Activated T-helper 17 cell treated with anti-CD3 and anti-CD28 coated beads, Interleukin-2, amount 50 U/mL, for 72 hours (primary cell): ENCODE data around the gene CTSA. TPM values are rescaled to one million over a fixed set of nuclear protein-coding genes. Genes with fewer than 3 reads are reported as not detected.
"Not testable (repeated sequence)": the region's sequence is repeated elsewhere in the genome, so short reads cannot be mapped to it uniquely, and the experiment has no call there.

Experiments used
- ATAC-seq: fragments of 150-1000 bp; cut with Tn5 transposase; replicated peaks from 2 replicates; pipeline ENCODE4 v1.10.0; 2021; ENCODE audit warnings: mild to moderate bottlenecking, moderate library complexity
- H3K27ac Mint-ChIP-seq: one replicate; pipeline ENCODE4 v1.8.0; 2022; ENCODE audit warnings: mixed read lengths
- H3K27me3 Mint-ChIP-seq: one replicate; pipeline ENCODE4 v1.8.0; 2022; ENCODE audit warnings: mixed read lengths
- H3K36me3 Mint-ChIP-seq: one replicate; pipeline ENCODE4 v1.8.0; 2022; ENCODE audit warnings: low read depth, mild to moderate bottlenecking, mixed read lengths
- H3K4me1 Mint-ChIP-seq: one replicate; pipeline ENCODE4 v1.8.0; 2022; ENCODE audit warnings: mixed read lengths
- H3K4me3 Mint-ChIP-seq: one replicate; pipeline ENCODE4 v1.8.0; 2022; ENCODE audit warnings: mild to moderate bottlenecking, mixed read lengths
- H3K9me3 Mint-ChIP-seq: one replicate; pipeline ENCODE4 v1.8.0; 2022; ENCODE audit warnings: mixed read lengths
- total RNA-seq, 2 donors: library from RNA; stranded (reverse); gene quantifications; one replicate each; pipeline ENCODE4 v1.2.3, GENCODE V29; 2022

Gene CTSA
- total RNA-seq, 2 donors from 2014 or later: 117 to 152 TPM

DNA sequence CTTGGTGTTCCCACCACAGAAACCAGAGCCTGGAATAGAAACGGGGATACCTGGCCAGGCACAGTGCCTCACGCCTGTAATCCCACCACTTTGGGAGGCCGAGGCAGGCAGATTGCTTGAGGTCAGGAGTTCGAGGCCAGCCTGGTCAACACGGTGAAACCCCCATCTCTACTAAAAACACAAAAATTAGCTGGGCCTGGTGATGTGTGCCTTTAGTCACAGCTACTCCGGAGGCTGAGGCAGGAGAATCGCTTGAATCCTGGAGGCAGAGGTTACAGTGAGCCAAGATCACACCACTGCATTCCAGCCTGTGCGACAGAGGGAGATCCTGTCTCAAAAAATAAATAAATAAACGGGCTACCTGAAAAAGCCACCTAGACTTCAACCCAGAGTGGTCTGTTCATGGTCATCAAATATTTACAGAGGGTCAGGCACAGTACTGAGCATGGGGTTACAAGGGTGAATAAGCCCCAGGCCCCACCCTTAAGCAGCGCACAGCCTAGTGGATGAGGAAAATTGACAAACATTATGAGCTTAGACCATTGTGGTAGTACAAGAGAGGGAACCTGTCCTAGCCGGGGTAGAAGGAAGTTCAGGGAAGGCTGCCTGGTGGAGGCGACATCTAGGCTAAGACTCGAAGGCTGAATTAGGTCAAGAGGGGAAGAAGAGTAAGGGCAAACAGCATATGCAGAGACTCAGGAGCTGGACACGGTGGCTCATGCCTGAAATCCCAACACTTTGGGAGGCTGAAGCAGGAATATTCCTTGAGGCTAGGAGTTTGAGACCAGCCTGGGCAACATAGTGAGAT lies 36.1 kb downstream of the CTSA start:
- ATAC-seq: no peak
- Mint-ChIP-seq H3K36me3 (no peaks in the 10 kb centered on the region), H3K27me3 (no peaks in the 10 kb centered on the region), H3K4me3 (no peak overlapping the region), H3K4me1 (no peaks in the 10 kb centered on the region), H3K27ac (no peak overlapping the region), H3K9me3 (no peaks in the 10 kb centered on the region)

DNA sequence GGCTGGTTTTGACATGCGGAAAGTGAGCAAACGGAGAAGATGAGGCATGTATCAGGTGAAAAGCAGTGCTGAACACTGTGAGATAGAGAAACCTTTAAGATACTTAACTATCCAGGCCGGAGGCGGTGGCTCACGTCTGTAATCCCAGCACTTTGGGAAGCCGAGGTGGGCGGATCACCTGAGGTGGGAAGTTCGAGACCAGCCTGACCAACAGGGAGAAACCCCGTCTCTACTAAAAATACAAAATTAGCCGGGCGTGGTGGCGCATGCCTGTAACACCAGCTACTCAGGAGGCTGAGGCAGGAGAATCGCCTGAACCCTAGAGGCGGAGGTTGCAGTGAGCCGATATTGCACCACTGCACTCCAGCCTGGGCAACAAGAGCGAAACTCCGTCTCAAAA lies 40.5 kb downstream of the CTSA start:
- ATAC-seq, H3K27ac Mint-ChIP-seq, H3K4me1 Mint-ChIP-seq, H3K9me3 Mint-ChIP-seq, H3K27me3 Mint-ChIP-seq, H3K4me3 Mint-ChIP-seq: not testable (repeated sequence)
- H3K36me3 Mint-ChIP-seq: peaks cover 17% of the 10 kb centered on the region

- no peaks in the 10 kb centered on the region for H3K27me3 Mint-ChIP-seq
- ATAC-seq: peak; percentile 27
- peaks cover 14% of the 10 kb centered on the region for H3K4me1 Mint-ChIP-seq
- H3K27ac Mint-ChIP-seq: peak overlapping the region; percentile 99
- H3K4me3 Mint-ChIP-seq: peak overlapping the region; percentile 99
- H3K36me3 Mint-ChIP-seq: peaks cover 34% of the 10 kb centered on the region
- no peaks in the 10 kb centered on the region for H3K9me3 Mint-ChIP-seq
Measured at GRCh38 chr20:45933266-45934045, 42.3 kb downstream of the CTSA start.

- Mint-ChIP-seq H3K36me3 (peaks cover 41% of the 10 kb centered on the region), H3K27me3 (no peaks in the 10 kb centered on the region), H3K9me3 (no peaks in the 10 kb centered on the region), H3K4me3 (peak overlapping the region; percentile 99), H3K4me1 (peaks cover 15% of the 10 kb centered on the region), H3K27ac (peak overlapping the region; percentile 99)
- ATAC-seq: peak; percentile 21
Measured at GRCh38 chr20:45934046-45934585, 43.0 kb downstream of the CTSA start.

DNA sequence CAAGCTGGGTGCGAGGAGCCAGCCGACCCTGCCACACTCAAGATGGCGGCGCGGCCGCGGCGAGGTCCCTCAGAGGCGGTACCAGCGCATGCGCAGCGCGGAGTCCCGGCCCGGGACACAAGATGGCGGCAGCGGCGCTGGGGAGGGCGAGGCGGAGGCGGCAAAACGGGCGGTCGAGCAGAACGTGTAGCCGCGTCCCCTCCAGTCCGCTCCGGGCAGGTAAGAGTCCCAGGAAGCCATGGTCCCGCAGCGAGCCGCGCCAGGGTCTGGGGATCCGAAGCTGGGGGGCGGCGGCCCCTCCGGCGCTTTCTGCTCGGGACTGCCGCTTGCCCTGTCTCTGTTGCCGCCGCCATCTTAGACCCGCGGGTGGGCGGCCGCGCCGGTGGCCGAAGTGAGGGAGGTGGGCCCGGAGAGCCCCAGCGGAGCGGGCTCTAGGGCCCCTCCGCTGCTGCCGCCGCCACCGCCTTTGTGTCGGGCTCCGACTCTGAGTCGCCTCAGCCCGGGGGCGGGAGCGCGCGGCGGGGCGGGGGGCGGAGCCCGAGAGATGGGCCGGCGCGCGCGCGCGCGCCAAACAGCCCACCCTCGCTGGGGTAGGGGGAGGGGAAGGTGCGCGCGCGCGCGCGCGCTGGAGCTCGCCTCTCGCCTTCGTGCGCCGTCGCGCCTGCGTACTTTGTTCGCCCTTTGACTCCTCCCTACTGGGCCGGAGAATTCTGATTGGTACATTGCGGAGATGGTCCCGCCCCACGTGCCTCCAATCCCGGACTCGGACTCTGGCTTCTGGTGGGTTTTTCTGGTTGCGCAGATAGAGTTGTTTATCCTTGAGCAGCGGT lies 43.7 kb downstream of the CTSA start, which contains the start of gene PCIF1:
PCIF1 (plus strand) TSS at position 98 of the 830 bp plus-strand sequence. CDS start 4,317 bp downstream, outside the sequence.
- ATAC-seq: peak; percentile 81
- Mint-ChIP-seq H3K4me3 (peak within 1 kb of the TSS; percentile 99), H3K4me1 (peaks cover 15% of the 10 kb centered on the region), H3K27me3 (no peaks in the 10 kb centered on the region), H3K27ac (peak within 1 kb of the TSS; percentile 99), H3K9me3 (no peaks in the 10 kb centered on the region), H3K36me3 (peaks cover 48% of the 10 kb centered on the region)

DNA sequence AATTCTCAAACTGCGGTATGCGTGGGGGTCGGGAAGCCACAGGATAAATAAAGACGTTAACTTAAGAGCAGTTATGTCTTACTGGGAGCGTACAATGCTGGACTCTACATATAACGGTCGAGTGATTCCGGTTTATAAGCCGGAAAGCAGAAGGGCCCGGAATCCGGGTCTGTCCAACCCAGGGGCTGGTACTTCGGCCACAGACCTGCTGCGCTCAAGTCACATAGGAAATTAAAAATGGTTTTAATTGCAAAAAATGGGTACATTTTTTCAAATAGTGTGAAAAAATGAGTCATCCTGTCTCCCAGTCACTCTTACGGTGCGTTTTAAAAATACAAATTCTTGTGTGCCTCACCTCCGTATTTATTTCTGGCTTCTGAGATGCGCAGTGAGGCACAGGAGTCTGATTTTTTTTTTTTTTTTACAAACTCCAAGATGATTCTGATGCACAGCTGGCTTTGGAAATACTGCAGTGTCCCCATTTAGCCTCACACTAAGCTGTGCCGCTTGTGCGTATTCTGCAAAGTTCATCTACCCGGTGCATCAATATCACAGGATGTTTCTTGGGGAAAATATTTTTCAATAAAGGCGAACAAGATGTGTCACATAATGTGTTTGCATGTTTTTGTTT lies 44.4 kb downstream of the CTSA start:
- Mint-ChIP-seq H3K9me3 (no peaks in the 10 kb centered on the region), H3K27ac (peak overlapping the region; percentile 97)
- ATAC-seq: peak; percentile 19

GRCh38 chr20:45937765-45938164 lies 46.6 kb downstream of the CTSA start:
- no peak for ATAC-seq
- H3K36me3 Mint-ChIP-seq: peaks cover 57% of the 10 kb centered on the region
- peak overlapping the region; percentile 90 for H3K27ac Mint-ChIP-seq
- H3K9me3 Mint-ChIP-seq: no peaks in the 10 kb centered on the region
- H3K4me3 Mint-ChIP-seq: peak overlapping the region; percentile 99
- H3K27me3 Mint-ChIP-seq: no peaks in the 10 kb centered on the region
- peaks cover 15% of the 10 kb centered on the region for H3K4me1 Mint-ChIP-seq

More for the DNA sequence above, 44.4 kb downstream of the CTSA start:
- Mint-ChIP-seq H3K27me3 (no peaks in the 10 kb centered on the region), H3K4me1 (peaks cover 15% of the 10 kb centered on the region), H3K36me3 (peaks cover 55% of the 10 kb centered on the region), H3K4me3 (peak overlapping the region; percentile 99)

DNA sequence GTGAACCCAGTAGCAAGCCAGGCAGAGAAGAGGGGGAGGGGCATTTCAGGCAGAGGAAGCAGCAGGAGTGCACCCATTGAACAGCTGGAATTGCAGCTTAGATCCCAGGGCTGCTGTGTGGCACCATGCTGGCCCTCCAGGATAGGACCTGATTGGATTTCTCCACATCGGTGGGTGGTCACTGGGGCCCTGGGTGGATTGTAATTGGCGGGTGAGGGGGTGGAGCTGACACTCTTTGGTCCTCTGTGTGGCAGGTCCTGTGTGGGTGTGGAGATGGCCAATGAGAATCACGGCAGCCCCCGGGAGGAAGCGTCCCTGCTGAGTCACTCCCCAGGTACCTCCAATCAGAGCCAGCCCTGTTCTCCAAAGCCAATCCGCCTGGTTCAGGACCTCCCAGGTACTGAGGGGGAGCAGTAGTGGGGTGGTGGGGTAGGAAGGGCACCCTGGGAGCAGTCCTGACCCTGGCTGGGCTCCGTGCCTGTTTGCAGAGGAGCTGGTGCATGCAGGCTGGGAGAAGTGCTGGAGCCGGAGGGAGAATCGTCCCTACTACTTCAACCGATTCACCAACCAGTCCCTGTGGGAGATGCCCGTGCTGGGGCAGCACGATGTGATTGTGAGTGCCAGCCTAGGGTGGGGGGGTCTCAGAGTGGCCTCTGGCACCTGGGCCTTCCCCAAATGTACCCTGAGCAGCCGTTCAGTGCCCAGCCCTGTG lies 47.7 kb downstream of the CTSA start:
- peaks cover 19% of the 10 kb centered on the region for H3K4me1 Mint-ChIP-seq
- H3K27ac Mint-ChIP-seq: peak overlapping the region; percentile 90
- no peaks in the 10 kb centered on the region for H3K9me3 Mint-ChIP-seq
- H3K27me3 Mint-ChIP-seq: no peaks in the 10 kb centered on the region
- H3K4me3 Mint-ChIP-seq: no peak overlapping the region
- no peak for ATAC-seq
- H3K36me3 Mint-ChIP-seq: peaks cover 68% of the 10 kb centered on the region

GRCh38 chr20:45940053-45940452 lies 48.9 kb downstream of the CTSA start:
- Mint-ChIP-seq H3K27ac (peak overlapping the region; percentile 56), H3K27me3 (no peaks in the 10 kb centered on the region)

DNA sequence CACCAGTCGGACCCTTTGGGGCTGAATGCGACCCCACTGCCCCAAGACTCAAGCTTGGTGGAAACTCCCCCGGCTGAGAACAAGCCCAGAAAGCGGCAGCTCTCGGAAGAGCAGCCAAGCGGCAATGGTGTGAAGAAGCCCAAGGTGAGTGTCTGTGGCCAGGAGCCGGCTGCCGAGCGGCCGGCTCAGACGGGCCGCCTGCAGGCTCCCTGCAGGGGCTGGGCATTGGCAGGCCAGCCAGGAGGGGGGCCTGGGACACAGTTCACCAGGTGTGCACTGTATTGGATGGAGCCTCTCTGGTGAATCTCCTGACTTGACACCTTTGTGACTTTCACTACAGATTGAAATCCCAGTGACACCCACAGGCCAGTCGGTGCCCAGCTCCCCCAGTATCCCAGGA lies 49.3 kb downstream of the CTSA start:
- no peaks in the 10 kb centered on the region for H3K27me3 Mint-ChIP-seq
- H3K4me3 Mint-ChIP-seq: no peak overlapping the region
- peak overlapping the region; percentile 56 for H3K27ac Mint-ChIP-seq
- ATAC-seq: no peak
- peaks cover 24% of the 10 kb centered on the region for H3K4me1 Mint-ChIP-seq
- H3K9me3 Mint-ChIP-seq: no peaks in the 10 kb centered on the region
- peaks cover 73% of the 10 kb centered on the region for H3K36me3 Mint-ChIP-seq

More at GRCh38 chr20:45940053-45940452, 48.9 kb downstream of the CTSA start:
- H3K4me1 Mint-ChIP-seq: peaks cover 24% of the 10 kb centered on the region
- no peak for ATAC-seq
- no peak overlapping the region for H3K4me3 Mint-ChIP-seq
- peaks cover 73% of the 10 kb centered on the region for H3K36me3 Mint-ChIP-seq
- H3K9me3 Mint-ChIP-seq: no peaks in the 10 kb centered on the region

GRCh38 chr20:45943613-45944012 lies 52.5 kb downstream of the CTSA start:
- no peaks in the 10 kb centered on the region for H3K9me3 Mint-ChIP-seq
- peaks cover 14% of the 10 kb centered on the region for H3K4me1 Mint-ChIP-seq
- no peak for ATAC-seq
- no peaks in the 10 kb centered on the region for H3K27me3 Mint-ChIP-seq
- peaks cover 78% of the 10 kb centered on the region for H3K36me3 Mint-ChIP-seq
- H3K4me3 Mint-ChIP-seq: peak overlapping the region; percentile 60
- peak overlapping the region; percentile 87 for H3K27ac Mint-ChIP-seq

- ATAC-seq: peak; percentile 76
- Mint-ChIP-seq H3K27ac (peak overlapping the region; percentile 87), H3K27me3 (no peaks in the 10 kb centered on the region), H3K9me3 (no peaks in the 10 kb centered on the region), H3K36me3 (peaks cover 78% of the 10 kb centered on the region), H3K4me1 (peaks cover 14% of the 10 kb centered on the region), H3K4me3 (peak overlapping the region; percentile 60)
Measured at GRCh38 chr20:45944151-45944964, 53.2 kb downstream of the CTSA start.
